Right lobe of liver (tissue), 6 donors: ENCODE data around the gene TMPRSS7. TPM values are rescaled to one million over a fixed set of nuclear protein-coding genes. Genes with fewer than 3 reads are reported as not detected.

Experiments
- ATAC-seq, 4 donors: fragments of 200-7000 bp; cut with Tn5 transposase; one replicate each; pipeline ENCODE4 v1.9.1; 2020; ENCODE audit warnings: mild to moderate bottlenecking in 4 of 4, moderate library complexity in 4 of 4
- DNase-seq, 3 donors: peaks; one replicate each; pipeline ENCODE4 v3.0.0-alpha.2; 2020
- H3K27ac ChIP-seq, 3 donors: fragments of 200-600 bp; one replicate each; pipeline ENCODE4 v1.8.0; 2022
- H3K27me3 ChIP-seq, 2 donors: fragments of 200-600 bp; one replicate each; pipeline ENCODE4 v1.8.0; 2022
- H3K36me3 ChIP-seq, 4 donors: fragments of 200-600 bp; sonication (generic) in 1 of 4; one replicate each; pipeline versions ENCODE4 v1.5.1 to v1.8.0; 2017 to 2022; ENCODE audit warnings: control low read depth in 1 of 4
- H3K4me1 ChIP-seq, 4 donors: fragments of 200-600 bp; sonication (generic) in 1 of 4; one replicate each; pipeline versions ENCODE4 v1.5.1 to v1.8.0; 2017 to 2022; ENCODE audit warnings: control low read depth in 1 of 4
- H3K4me3 ChIP-seq, 3 donors: fragments of 200-600 bp; one replicate each; pipeline ENCODE4 v1.8.0; 2022
- H3K9me3 ChIP-seq, 4 donors: fragments of 200-600 bp; sonication (generic) in 1 of 4; one replicate each; pipeline versions ENCODE4 v1.5.1 to v1.8.0; 2017 to 2022; ENCODE audit warnings: control low read depth in 1 of 4
- CTCF ChIP-seq, 4 donors: fragments of 200-600 bp in 3 of 4; fragments of 450-650 bp in 1 of 4; IDR thresholded peaks; one replicate each; pipeline versions ENCODE4 v1.5.1 to v1.8.0; 2016 to 2022; ENCODE audit warnings: antibody characterized with exemption in 4 of 4, mild to moderate bottlenecking in 2 of 4
- POLR2A ChIP-seq: fragments of 450-650 bp; IDR thresholded peaks from one replicate; pipeline ENCODE4 v1.6.1; 2017; ENCODE audit warnings: antibody characterized with exemption, mild to moderate bottlenecking
- WGBS: methylation state at CpG from one replicate; pipeline ENCODE4 v1.1.6; 2018; ENCODE audit warnings: low coverage, low lambda C conversion rate; ENCODE audit not compliant: insufficient coverage; ENCODE audit errors: missing lambda C conversion rate; 5-methylcytosine and 5-hydroxymethylcytosine counted together
- intact Hi-C, 2 donors: fragments of 100-400 bp; cut with DNase I; formaldehyde crosslinking; loops; one replicate each; pipeline versions ENCODE4 v1.11.2 to v1.14.1; 2022
- total RNA-seq, 6 experiments: library from RNA; depleted of rRNA in 2 of 6; stranded (reverse); fragments of >200 nt in 2 of 6; fragmentation: NEBNext Ultra II Directional in 3 of 6; extraction: Animal tissue kit (Norgen Biotek cat#: 25700) in 3 of 6; gene quantifications; one replicate each; pipeline versions ENCODE4 v1.1.0 to v1.2.4, GENCODE V29; 2016 to 2023
- donor health status: DM: no; HTN: yes; CAD: no.
- donor health status: DM: no; HTN: no; CAD: no.
- donor health status: DM: no; HTN: no; CAD: no.
- donor health status: DM: no; HTN: yes; CAD: no.
- donor health status: DM: no; HTN: yes; CAD: no.

The TMPRSS7 gene
- total RNA-seq, 6 experiments from 2014 or later: not detected

GRCh38 chr3:111998636-111999483 is 35.7 kb upstream of the TMPRSS7 start, which contains the start of gene TAGLN3:
TAGLN3 (plus strand) TSS chr3:111998922; CDS start chr3:111999423, 501 bp downstream.
- Histone ChIP-seq H3K36me3 (no peaks in the 10 kb centered on the region), H3K27me3 (no peaks in the 10 kb centered on the region), H3K27ac (no peak within 1 kb of the TSS), H3K9me3 (no peaks in the 10 kb centered on the region), H3K4me1 (peaks cover 0 to 11% (median 4%) of the 10 kb centered on the region in 4 donors), H3K4me3 (peak within 1 kb of the TSS; percentile 9 to 16 (median 16))
- TF ChIP-seq POLR2A: no peak
- no peak for TF ChIP-seq CTCF (IDR thresholded peaks at IDR 0.05)
- WGBS: 21% methylated on average over 16 of the region's 30 CpGs
- intact Hi-C loops: no loop called here
- DNase-seq (peak in 1 of 3 donors; percentile 28), ATAC-seq (peak; percentile 67 to 76 (median 74))

DNA sequence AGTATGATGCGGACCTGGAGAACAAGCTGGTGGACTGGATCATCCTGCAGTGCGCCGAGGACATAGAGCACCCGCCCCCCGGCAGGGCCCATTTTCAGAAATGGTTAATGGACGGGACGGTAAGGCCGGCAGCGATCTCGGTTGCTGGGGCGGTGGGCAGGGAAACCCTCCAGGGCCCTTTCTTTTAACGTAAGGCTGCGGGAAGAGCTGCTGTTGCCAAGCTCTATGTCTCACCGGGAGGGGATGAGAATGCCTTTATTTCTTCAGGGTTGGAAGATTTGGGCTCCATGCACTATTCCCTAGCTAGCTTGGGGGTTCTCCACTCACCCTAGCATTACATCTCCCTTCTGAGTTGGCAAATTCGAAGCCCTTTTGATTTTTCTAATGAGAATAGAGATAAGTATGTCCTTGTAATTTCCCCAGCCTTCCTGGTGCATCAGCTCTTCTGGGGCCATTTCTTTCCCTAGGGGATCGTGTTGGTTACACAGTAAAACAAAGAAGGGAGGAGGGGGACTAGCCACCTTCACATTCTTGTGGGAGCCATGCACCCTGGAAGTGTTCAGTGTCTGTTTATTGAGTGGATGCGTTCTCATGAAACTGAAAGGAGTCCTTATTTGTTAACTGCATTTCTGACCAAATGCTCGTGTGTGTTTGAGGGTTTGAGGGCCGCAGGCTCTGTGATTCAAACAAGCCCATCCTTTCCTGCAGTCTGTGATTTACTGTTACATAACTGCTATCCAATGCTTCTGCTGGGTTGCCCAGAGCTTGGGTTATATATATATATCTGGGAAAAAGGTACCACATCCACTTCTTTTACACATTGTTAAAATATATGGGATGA is 34.8 kb upstream of the TMPRSS7 start:
- no peaks in the 10 kb centered on the region for H3K9me3 ChIP-seq
- H3K27me3 ChIP-seq: no peaks in the 10 kb centered on the region
- H3K36me3 ChIP-seq: no peaks in the 10 kb centered on the region
- no peak for DNase-seq
- ATAC-seq: no peak
- no peak overlapping the region for H3K27ac ChIP-seq
- intact Hi-C loops: no loop called here
- H3K4me1 ChIP-seq: peaks cover 0 to 11% (median 4%) of the 10 kb centered on the region in 4 donors
- H3K4me3 ChIP-seq: peak overlapping the region in 2 of 3 donors; percentile 16
- WGBS: 45% methylated on average over 5 of the region's 19 CpGs
- TF ChIP-seq CTCF (IDR thresholded peaks at IDR 0.05) (no peak), POLR2A (no peak)

DNA sequence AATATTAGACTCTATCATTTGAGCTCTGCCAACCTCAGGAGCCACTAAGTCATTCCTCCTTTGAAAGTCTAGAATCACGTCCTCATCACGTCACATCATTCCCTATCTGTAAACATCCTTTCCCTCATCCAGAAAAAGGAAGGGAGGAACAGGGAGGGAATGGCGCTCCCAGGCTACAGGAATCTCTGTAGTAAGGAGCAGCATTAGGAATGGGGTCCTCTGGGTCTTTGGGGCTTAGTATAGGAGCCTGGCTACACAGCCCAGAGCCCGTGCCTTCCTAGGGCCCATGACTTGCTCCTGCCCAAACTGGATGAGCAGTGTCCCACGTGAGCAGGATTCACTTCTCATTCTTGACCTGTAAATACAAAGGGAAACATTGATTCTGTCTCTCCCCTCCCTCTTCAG is 34.2 kb upstream of the TMPRSS7 start:
- ATAC-seq (no peak), DNase-seq (no peak)
- H3K27me3 ChIP-seq: no peaks in the 10 kb centered on the region
- no peaks in the 10 kb centered on the region for H3K9me3 ChIP-seq
- WGBS: 88% methylated on average over 5 of the region's 5 CpGs
- H3K4me1 ChIP-seq: peaks cover 0 to 11% (median 4%) of the 10 kb centered on the region in 4 donors
- no peaks in the 10 kb centered on the region for H3K36me3 ChIP-seq
- H3K27ac ChIP-seq: no peak overlapping the region
- TF ChIP-seq POLR2A (no peak), CTCF (IDR thresholded peaks at IDR 0.05) (no peak)
- intact Hi-C loops: no loop called here
- no peak overlapping the region for H3K4me3 ChIP-seq

DNA sequence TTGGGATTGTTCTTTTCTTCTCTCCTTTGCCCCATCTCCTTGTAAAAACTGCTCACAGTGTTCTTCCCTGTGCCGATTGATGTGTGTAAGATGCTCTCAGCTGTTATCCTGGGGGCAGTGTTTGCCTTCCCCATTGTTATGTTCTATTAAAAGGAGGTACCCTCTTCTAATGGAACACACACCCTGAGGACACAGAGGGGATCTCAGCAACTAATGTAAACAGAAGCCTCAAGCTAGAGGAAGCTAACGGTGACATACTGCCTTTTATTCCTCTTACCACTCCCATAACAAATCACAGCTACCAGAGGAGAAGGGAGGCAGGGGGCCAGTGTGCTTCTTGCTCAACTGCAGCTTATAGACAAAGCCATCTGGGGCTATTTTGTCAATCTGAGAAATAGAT is 33.6 kb upstream of the TMPRSS7 start:
- Histone ChIP-seq H3K4me3 (no peak overlapping the region), H3K27me3 (no peaks in the 10 kb centered on the region), H3K36me3 (no peaks in the 10 kb centered on the region), H3K27ac (no peak overlapping the region), H3K4me1 (peaks cover 0 to 11% (median 4%) of the 10 kb centered on the region in 4 donors), H3K9me3 (no peaks in the 10 kb centered on the region)
- DNase-seq: no peak
- WGBS: 89% methylated on average over 1 of the region's 2 CpGs
- no peak for ATAC-seq
- intact Hi-C loops: no loop called here
- TF ChIP-seq POLR2A: no peak
- no peak for TF ChIP-seq CTCF (IDR thresholded peaks at IDR 0.05)
